RKO (cell line): ENCODE results near the gene KDM1A.
"Not testable (repeated sequence)": the region's sequence is repeated elsewhere in the genome, so short reads cannot be mapped to it uniquely, and the experiment has no call there.

Experiments
- DNase-seq: peaks from one replicate; pipeline ENCODE4 v3.0.0-alpha.2; 2016; ENCODE audit warnings: low spot score

Gene KDM1A

DNA sequence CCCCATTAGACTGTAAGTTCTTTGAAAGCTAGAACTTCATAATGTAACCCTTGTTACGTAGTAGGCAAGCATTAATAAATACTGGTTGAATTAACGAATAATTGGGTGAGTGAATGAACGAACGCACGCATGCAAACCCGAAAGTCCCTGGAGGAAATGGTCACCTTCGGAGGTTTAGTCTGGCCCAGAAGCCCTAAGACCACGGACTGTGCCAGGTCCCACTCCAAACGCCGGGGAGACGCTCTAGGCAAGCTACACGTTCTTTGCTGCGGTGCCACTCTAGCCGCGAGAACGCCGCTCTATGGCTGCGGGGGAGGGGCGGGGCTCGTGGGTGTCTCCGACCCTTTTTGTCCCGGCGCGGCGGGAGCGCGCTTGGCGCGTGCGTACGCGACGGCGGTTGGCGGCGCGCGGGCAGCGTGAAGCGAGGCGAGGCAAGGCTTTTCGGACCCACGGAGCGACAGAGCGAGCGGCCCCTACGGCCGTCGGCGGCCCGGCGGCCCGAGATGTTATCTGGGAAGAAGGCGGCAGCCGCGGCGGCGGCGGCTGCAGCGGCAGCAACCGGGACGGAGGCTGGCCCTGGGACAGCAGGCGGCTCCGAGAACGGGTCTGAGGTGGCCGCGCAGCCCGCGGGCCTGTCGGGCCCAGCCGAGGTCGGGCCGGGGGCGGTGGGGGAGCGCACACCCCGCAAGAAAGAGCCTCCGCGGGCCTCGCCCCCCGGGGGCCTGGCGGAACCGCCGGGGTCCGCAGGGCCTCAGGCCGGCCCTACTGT is at the start of gene KDM1A:
TSS of gene KDM1A (plus strand) at position 375 of the 769 bp plus-strand sequence. CDS start at position 504, 129 bp downstream.
- DNase-seq = peak; percentile 98

DNA sequence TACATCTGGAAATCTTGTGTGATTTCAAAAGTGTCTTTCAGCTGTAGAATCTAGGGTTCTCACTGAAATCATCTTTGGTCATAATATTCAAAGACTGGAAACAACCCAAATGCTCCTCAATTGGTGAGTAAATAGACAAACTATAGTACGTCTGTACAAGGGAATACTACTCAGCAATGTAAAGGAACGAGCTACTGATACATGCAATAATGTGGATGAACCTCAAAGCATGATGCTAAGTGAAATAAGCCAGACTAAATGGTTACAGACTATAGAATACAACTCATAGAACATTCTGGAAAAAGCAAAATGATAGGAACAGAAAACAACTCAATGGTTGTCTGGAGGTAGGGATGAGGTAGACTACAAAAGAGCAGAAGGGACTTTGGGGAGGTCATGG is 49.2 kb upstream of the KDM1A start:
- no peak for DNase-seq

DNA sequence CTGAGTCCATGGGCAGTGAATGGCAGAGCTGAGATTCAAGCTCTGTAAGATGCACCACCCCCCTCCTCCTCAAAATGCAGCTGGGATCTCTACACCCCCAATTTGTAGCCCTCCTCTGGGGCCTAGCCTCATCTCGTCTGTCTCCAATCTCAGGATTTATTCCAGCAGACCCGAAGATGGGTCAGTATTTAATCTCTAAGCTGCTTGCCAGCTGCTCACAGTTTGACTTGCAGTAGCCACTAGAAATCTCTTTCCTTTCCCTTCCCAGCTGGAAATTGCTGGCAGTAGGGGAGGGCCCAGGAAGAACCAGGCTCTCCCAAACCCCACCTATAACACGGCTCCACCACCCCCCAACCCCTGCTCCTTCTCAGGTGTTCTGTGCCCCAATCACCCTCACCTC is 48.1 kb upstream of the KDM1A start:
- no peak for DNase-seq

DNA sequence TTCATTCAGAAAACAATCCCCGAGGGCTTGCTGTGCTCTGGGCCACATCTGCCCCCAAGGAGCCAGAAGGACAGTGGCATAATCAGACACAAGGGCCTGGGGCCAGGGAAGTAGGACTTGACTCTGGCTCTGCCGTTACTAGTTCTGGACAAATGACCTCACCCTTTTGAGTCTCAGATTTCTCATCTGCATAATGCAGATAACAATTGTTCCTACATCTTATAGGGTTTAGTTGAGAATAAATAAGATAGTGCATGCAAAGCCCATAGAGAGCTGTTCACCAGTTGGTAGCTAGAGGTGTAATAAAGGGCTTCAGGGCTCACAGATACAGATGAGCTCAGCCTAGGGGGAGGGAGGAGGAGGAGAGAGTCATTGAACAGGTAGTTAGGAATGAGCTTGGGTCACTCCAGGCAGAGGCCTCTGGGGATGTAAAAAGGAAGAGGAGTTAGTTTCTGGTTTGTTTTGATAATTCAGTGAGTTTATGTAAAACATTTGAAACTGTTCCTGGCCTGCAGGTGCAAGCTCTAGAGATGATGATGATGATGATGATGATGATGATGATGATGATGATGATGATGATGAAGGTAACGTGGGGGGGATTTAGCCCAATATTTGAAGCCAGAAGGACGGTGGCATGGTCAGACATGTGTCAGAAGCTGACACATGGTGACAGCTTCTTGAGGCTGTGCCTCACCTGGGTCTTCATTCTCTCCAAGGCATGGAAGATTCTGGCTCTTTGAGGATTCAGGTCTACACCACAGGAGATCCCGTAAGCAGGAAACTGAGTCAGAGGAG is 47.5 kb upstream of the KDM1A start:
- DNase-seq = no peak

DNA sequence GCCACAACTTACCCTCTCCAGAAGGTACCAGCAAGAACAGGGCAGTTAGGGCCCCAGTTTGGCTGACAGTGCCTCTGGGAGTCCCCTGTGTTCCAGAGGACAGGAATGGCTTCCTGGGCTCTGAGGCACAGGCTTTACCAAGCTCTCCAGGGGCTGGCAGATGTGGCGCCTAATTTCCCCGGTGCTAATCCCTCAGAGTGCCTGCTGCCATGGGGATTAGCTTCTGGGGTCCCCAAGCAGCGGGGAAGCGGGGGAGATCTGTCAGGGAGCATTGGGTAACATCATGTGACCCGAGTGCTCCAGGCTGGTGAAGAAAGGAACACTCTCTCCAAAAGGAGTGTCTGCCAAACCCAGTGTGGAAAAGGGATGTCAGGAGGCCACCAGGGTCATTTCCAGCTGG is 46.5 kb upstream of the KDM1A start, which contains the start of gene LACTBL1:
TSS of gene LACTBL1 (minus strand) at position 107 of the 400 bp plus-strand sequence. CDS start 550 bp downstream, outside the sequence.
- no peak for DNase-seq

DNA sequence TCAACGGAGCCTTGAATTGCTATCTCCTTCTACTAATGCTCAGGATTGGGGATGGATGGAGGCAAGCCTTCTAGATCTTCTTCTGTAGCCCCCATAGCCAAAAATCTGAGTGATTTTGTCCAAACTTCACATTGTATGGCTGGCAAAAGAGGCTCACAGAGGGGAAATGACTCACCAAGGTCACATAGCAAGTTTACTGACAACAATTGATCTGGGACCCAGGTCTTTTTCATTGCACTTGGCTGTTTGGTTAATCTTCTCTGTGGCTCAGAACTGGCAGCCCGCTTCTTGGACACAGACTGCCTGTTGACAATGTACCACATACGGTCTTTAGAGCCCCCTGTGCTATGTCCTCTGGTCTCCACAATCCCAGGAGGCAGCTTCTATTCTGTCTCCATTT is 43.6 kb upstream of the KDM1A start:
- no peak for DNase-seq

DNA sequence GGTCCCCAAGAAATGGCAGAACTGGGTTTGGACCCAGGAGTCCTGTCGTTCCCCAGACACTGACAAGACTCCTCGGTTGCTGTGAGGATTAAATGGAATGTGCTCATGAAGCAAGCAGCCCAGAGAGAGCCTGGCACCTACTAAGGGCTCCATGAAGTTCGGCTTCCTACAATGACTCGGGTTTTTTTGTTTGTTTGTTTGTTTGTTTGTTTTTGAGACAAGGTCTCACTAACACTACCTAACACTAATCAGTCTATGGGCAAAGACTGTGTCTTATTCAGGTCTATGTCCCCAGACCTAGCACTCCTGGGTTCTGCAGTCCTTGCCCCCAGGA is 43.2 kb upstream of the KDM1A start:
- DNase-seq = no peak

DNA sequence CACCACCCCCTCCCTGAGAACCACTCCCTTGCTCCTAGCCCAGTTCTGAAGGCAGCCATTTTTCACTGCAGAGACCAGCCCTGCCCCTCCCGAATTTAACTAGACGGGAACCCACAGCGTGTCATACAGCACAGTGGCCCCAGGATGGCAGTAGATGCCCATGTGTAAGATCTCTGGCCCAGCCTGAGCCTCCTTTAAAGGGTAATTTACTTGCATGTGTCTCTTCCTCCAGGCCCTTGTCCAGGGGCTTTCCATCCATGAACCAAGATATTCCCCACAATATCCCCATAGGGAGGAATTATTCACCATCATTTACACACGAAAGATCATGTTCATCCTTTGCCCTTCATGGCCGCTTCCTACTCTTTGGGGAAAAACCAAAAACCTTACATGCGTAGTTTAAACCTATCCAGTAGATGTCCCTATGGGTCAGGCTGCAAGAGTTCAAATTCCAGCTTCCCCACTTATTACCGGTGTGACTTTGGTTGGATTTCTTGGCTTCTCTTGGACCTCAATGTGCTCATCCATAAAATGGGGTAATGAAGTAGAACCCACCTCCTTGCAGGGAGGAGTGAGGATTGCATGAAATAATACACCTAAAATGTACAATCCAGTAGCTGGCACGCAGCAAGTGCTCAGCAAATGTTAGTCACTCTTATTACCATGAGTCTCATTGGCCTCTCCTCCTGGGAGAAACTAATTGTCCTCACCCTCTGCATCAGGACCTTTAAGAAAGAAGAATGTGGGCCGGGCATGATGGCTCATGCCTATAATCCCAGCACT is 42.6 kb upstream of the KDM1A start:
- DNase-seq = peak; percentile 86

DNA sequence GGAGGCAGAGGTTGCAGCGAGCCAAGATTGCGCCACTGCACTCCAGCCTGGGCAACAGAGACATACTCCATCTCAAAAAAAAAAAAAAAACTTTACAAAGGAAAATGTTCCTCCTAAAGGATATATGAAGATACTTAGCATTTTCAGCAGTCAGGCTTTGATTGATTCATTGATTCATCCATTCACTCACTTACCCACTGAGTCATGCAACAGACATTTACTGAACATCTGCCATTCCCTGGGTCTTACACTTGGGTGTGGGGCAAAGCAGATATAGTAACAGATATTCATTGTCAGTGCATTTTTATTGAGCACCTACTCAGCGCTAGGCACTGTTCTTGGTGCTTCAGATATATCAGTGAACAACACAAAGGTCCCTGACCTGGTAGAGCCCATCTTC is 41.0 kb upstream of the KDM1A start:
- DNase-seq = peak; percentile 52

DNA sequence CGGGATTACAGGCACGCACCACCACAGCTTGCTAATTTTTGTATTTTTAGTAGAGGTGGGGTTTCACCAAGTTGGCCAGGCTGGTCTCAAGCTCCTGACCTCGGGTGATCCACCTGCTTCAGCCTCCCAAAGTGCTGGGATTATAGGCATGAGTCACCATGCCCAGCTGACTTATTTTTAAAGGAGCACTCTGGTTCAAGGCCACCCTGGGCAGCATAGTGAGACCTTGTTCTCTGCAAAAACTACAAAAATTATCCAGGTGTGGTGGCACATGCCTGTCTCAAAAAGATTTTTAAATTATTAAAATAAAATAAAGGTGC is 38.8 kb upstream of the KDM1A start:
- not testable (repeated sequence) for DNase-seq

DNA sequence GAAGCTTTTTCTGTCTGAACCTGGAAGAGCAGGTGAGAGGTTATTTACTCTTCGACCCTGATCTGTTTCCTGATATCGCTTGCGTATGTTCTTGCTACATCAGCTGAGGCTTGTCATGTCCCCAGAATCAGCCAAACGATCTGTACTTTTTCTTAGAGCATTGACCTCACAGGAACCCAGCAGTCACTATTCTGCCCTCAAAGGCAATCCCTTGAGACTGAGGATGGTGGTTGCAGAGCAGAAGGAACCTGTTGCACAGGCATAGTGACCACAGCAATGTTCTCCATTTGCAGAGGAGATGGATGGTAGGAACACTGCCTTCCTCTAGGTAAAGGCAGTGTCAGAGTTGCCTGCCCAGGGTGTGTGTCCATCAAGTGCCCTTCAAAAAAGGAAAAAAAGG is 35.3 kb upstream of the KDM1A start:
- DNase-seq = no peak

DNA sequence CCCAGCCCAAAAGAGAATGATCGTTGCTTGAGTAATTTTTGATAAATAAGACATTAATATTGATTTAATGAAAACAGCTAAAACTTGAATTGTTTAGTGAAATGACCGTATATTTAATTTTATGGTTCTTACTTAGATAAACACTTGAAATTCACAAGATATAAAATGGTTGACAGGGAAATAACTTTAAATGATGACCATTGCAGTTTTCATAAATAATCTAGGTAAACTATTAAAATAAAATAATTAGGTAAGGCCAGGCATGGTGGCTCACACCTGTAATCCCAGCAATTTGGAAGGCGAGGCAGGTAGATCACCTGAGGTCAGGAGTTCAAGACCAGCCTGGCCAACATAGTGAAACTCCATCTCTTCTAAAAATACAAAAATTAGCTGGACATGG is 26.9 kb upstream of the KDM1A start:
- DNase-seq = not testable (repeated sequence)

DNA sequence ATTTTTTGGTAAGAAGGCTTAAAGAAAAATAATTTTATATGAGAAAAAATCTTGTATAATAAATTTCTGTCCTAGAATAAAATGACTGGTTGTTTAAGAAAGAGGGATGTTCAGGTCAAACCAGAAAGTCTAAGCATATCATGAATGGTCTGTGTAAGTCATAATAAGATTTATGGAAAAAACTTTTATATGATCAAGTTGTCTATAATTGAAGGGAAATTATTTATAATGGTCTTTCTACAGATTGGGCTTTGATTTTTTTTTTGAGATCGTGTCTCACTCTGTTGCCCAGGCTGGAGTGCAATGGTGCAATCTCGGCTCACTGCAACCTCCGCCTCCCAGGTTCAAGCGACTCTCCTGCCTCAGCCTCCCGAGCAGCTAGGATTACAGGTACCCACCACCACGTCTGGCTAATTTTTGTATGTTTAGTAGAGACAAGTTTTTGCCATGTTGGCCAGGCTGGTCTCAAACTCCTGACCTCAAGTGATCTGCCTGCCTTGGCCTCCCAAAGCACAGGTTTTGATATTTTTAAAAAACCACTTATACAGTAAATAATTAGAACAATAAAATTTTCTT is 26.0 kb upstream of the KDM1A start:
- peak; percentile 22 for DNase-seq

DNA sequence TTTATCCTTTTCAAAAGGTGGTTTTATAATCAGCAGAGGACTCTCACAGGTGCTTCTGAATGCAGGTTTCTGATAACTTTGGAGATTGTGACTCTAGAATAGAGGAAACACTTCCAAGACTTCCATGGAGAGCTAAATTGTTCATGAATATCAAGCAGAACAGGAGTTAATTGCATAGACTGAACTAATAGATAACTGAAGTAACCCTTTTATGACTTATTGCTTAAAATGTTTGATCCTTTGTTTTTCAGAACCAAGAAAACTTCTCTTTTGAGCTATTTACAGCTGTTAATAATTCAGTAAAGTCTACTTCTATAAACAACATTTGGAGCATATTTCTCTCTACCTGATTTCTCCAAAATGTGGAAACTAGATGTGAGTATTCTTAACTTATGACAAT is 23.5 kb upstream of the KDM1A start:
- DNase-seq = no peak

DNA sequence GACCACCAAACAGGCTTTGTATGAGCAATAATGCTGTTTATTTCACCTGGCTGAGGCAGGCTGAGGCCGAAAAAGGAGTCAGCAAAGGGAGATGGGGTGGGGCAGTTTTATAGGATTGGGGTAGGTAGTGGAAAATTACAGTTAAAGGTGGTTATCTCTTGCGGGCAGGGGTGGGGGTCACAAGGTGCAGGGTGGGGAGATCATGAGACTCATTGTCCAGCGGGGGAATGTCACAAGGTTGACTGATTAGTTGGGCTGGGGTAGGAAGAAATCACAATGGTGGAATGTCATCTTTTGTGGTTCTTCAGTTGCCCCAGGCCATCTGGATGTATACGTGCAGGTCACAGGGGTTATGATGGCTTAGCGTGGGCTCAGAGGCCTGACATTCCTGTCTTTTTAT is 21.7 kb upstream of the KDM1A start:
- DNase-seq = not testable (repeated sequence)

DNA sequence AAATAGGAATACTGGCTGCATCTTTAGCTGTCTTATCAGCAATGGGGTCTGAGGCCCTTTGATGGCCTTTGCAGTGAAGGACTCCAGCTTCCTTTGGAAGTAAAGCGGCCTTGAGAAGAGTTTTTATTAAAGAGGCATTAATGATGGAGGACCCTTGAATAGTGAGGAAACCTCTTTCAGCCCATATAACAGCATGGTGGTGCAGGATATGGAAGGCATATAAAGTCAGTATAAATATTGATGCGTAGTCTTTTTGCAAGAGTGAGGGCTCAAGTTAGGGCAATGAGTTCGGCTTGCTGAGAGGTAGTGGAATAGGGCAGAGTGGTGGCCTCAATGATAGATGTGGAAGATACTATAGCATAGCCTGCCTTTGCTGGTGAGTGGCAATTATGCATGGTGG is 19.1 kb upstream of the KDM1A start:
- DNase-seq = not testable (repeated sequence)

DNA sequence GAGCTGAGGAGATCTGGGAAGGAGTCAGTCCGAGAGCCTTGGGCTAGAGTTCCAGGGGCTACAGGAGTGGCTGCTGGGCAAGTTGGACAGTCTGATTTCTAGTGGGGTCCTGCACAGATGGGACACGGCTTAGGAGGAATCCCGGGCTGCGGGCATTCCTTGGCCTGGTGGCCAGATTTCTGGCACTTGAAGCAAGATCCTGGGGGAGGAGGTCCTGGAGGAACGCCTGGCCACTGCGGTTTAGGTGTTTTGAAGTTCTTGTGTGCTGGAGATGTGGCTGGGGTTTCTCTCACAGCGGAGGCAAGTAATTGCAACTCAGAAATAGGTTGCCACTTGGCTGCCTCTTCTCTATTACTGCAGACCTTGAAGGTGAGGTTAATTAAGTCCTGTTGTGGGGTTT is 17.1 kb upstream of the KDM1A start:
- DNase-seq = not testable (repeated sequence)

DNA sequence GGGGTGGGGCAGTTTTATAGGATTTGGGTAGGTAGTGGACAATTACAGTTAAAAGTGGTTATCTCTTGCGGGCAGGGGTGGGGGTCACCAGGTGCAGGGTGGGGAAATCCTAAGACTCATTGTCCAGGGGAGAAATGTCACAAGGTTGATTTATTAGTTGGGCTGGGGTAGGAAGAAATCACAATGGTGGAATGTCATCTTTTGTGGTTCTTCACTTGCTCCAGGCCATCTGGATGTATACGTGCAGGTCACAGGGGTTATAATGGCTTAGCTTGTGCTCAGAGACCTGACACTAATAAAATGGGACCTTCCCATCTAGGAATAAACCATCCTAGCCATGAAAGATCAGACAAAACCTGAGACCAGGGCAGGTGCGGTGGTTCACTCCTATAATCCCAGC is 15.2 kb upstream of the KDM1A start:
- no peak for DNase-seq

DNA sequence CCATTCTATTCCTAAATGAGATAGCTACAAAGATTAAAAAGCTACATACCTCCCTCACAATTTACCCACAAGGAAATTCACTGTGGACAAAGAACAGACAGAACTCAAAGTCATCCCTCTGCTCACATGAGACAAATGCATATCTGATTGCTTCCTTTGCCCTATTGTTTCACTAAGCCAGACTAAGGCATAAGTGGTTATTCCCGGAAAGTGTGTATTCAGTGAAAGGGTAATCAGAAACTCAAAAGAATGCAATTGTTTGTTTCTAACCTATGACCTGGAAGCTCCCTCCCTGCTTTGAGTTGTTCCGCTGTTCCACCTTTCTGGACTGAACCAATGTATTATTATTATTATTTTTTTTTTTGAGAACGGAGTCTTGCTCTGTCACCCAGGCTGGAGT is 14.5 kb upstream of the KDM1A start:
- DNase-seq = not testable (repeated sequence)

DNA sequence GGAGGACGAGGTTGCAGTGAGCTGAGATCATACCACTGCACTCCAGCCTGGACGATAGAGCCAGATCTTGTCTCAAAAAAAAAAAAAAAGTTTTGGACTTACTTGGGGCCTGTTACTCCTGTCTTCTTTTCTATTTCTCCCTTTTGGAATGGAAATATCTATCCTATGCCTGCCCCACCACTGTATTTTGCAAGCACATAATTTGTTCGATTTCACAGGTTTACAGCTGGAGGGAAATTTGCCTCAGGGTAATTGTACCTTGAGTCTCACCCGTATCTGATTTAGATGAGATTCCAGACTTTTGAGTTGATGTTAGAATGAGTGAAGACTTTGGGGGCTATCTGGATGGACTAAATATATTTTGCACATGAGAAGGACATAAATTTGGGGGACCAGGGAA is 12.2 kb upstream of the KDM1A start:
- DNase-seq = no peak

DNA sequence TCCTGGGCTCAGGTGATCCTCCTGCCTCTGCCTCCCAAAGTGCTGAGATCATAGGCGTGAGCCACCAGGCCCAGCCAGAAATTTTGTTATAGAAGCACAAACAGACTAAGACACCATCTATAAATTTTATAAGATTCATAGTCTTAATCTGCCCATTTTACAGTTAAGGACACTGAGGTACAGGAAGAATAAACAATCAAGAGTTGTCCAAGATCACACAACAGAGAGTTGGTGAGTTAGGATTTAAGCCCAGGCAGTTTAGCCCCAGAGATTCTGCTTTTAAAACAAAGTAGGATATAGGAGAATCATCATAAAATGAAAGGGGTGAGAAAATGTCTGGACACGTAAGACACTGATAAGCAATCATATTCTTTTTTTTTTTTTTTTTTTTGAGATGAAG is 10.4 kb upstream of the KDM1A start:
- DNase-seq = no peak

DNA sequence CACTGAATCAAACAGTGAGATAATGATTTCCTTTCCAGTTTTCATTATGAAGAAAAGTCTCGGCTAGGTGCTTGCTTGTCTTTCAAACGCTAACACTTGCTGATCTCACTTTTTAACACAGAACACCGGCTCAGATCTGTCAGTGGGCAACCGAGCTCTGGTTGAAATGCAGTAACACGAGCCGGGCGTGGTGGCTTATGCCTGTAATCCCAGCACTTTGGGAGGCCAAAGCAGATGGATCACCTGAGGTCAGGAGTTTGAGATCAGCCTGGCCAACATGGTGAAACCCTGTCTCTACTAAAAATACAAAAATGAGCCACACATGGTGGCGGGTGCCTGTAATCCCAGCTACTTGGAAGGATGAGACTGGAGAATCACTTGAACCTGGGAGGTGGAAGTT is 9.2 kb upstream of the KDM1A start:
- not testable (repeated sequence) for DNase-seq
